GM04503 (cell line): ENCODE measurements around the gene RFX2.
"Not testable (repeated sequence)": the region's sequence is repeated elsewhere in the genome, so short reads cannot be mapped to it uniquely, and the experiment has no call there.

Experiments used
- DNase-seq: peaks from one replicate; pipeline ENCODE4 v3.0.0-alpha.2; 2012; ENCODE audit warnings: low read depth

The RFX2 gene

GRCh38 chr19:6038634-6039405 lies 71.5 kb downstream of the RFX2 start:
- no peak for DNase-seq

GRCh38 chr19:6035026-6035425 lies 75.3 kb downstream of the RFX2 start:
- no peak for DNase-seq

GRCh38 chr19:6034512-6034911 lies 75.8 kb downstream of the RFX2 start:
- no peak for DNase-seq

GRCh38 chr19:6033744-6034264 lies 76.5 kb downstream of the RFX2 start:
- DNase-seq, result no peak

- DNase-seq, result no peak
Observed at GRCh38 chr19:6032827-6033226, 77.5 kb downstream of the RFX2 start.

- DNase-seq, result no peak
Observed at GRCh38 chr19:6032381-6032780, 77.9 kb downstream of the RFX2 start.

GRCh38 chr19:6030214-6030507 lies 80.1 kb downstream of the RFX2 start:
- peak; percentile 47 for DNase-seq

GRCh38 chr19:6026390-6027227 lies 83.7 kb downstream of the RFX2 start:
- no peak for DNase-seq

GRCh38 chr19:6024756-6025155 lies 85.5 kb downstream of the RFX2 start:
- DNase-seq, result not testable (repeated sequence)

- DNase-seq, result no peak
Observed at GRCh38 chr19:6023936-6024335, 86.4 kb downstream of the RFX2 start.

- DNase-seq, result peak; percentile 31
Observed at GRCh38 chr19:6023085-6023682, 87.1 kb downstream of the RFX2 start.

GRCh38 chr19:6022570-6023064 lies 87.7 kb downstream of the RFX2 start:
- DNase-seq, result no peak

GRCh38 chr19:6021878-6022569 lies 88.3 kb downstream of the RFX2 start:
- no peak for DNase-seq

GRCh38 chr19:6020972-6021805 lies 89.1 kb downstream of the RFX2 start:
- DNase-seq, result no peak

- no peak for DNase-seq
Observed at GRCh38 chr19:6020166-6020882, 90.0 kb downstream of the RFX2 start.

GRCh38 chr19:6018786-6019185 lies 91.5 kb downstream of the RFX2 start:
- no peak for DNase-seq

GRCh38 chr19:6017576-6017975 lies 92.7 kb downstream of the RFX2 start:
- DNase-seq, result no peak

- DNase-seq, result no peak
Observed at GRCh38 chr19:6015841-6016545, 94.3 kb downstream of the RFX2 start.

GRCh38 chr19:6014551-6015135 lies 95.7 kb downstream of the RFX2 start:
- DNase-seq, result no peak
